Activated CD8-positive, alpha-beta memory T cell treated with anti-CD3 and anti-CD28 coated beads, Interleukin-2, amount 10 ng/mL, durations not matched to agents 7 days and 5 days (primary cell): ENCODE measurements around the gene NXPE3. TPM values are rescaled to one million over a fixed set of nuclear protein-coding genes. Genes with fewer than 3 reads are reported as not detected.
"Not testable (repeated sequence)": the region's sequence is repeated elsewhere in the genome, so short reads cannot be mapped to it uniquely, and the experiment has no call there.

Experiments
- ATAC-seq: fragments of 150-1000 bp; cut with Tn5 transposase; one replicate; pipeline ENCODE4 v1.10.0; 2021; ENCODE audit warnings: moderate library complexity
- CTCF ChIA-PET: fragments of 350-600 bp; sonication (Branson Sonifier 250); formaldehyde crosslinking; loops from one replicate; lab custom pipeline; 2021; ENCODE audit warnings: antibody characterized with exemption; lab: Charles Lee
- DNase-seq: peaks from one replicate; pipeline ENCODE4 v3.0.0-alpha.2; 2020
- H3K27ac Mint-ChIP-seq: one replicate; pipeline ENCODE4 v1.8.0; 2021; ENCODE audit warnings: mild to moderate bottlenecking, mixed read lengths
- H3K27me3 Mint-ChIP-seq: one replicate; pipeline ENCODE4 v1.8.0; 2021; ENCODE audit warnings: mixed read lengths
- H3K36me3 Mint-ChIP-seq: one replicate; pipeline ENCODE4 v1.8.0; 2021; ENCODE audit warnings: mild to moderate bottlenecking, mixed read lengths
- H3K4me1 Mint-ChIP-seq: one replicate; pipeline ENCODE4 v1.8.0; 2021; ENCODE audit warnings: mixed read lengths
- H3K4me3 Mint-ChIP-seq: one replicate; pipeline ENCODE4 v1.8.0; 2021; ENCODE audit warnings: mild to moderate bottlenecking, moderate library complexity, mixed read lengths
- H3K9me3 Mint-ChIP-seq: one replicate; pipeline ENCODE4 v1.8.0; 2022; ENCODE audit warnings: low read depth, mixed read lengths
- total RNA-seq, 2 experiments: library from RNA; stranded (reverse); gene quantifications; one replicate each; pipeline ENCODE4 v1.2.3, GENCODE V29; 2021

Gene NXPE3
- total RNA-seq, 2 experiments from 2014 or later: 19.6 to 20.4 TPM

- peaks cover 50% of the 10 kb centered on the region for H3K4me1 Mint-ChIP-seq
- ATAC-seq: no peak
- H3K36me3 Mint-ChIP-seq: peaks cover 60% of the 10 kb centered on the region
- H3K27ac Mint-ChIP-seq: peak overlapping the region; percentile 99
- CTCF ChIA-PET: interaction anchor here (1.0 to 1.6 kb wide), 4 partner anchors 39 to 377 kb away, joined by 3 to 4 read pairs (median 4); no protein-coding TSS in a partner anchor
- peak overlapping the region; percentile 96 for H3K4me3 Mint-ChIP-seq
- no peaks in the 10 kb centered on the region for H3K9me3 Mint-ChIP-seq
- no peaks in the 10 kb centered on the region for H3K27me3 Mint-ChIP-seq
- DNase-seq: no peak
Observed at GRCh38 chr3:101851850-101852714, 73.1 kb downstream of the NXPE3 start.

- no peaks in the 10 kb centered on the region for H3K9me3 Mint-ChIP-seq
- H3K4me3 Mint-ChIP-seq: peak overlapping the region; percentile 9
- ATAC-seq: no peak
- H3K27ac Mint-ChIP-seq: peak overlapping the region; percentile 31
- peaks cover 69% of the 10 kb centered on the region for H3K36me3 Mint-ChIP-seq
- H3K4me1 Mint-ChIP-seq: peaks cover 54% of the 10 kb centered on the region
- H3K27me3 Mint-ChIP-seq: no peaks in the 10 kb centered on the region
- no peak for DNase-seq
- CTCF ChIA-PET: interaction anchor here (1.0 to 1.1 kb wide), 2 partner anchors 40 to 50 kb away, joined by 3 to 4 read pairs; no protein-coding TSS in a partner anchor
Observed at GRCh38 chr3:101852983-101853840, 74.2 kb downstream of the NXPE3 start.

DNA sequence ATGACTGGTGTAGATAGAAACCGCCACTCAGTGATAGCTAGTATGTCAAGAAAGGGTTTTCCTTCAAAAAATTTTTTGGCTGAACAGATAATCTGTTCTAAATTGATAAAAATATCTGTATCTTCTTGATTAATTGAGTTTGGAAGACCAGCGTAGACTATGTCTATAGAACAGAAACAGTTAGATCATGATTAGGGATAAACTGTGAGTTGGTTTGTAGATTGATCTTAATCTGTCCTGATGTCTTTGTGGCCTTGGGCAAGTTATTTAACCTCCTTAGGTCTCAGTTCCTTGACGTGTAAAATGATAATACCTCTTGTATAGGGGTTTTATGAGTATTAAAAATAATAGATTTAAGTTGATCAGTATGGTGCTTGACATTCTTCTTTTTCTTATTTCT lies 75.0 kb downstream of the NXPE3 start:
- no peaks in the 10 kb centered on the region for H3K9me3 Mint-ChIP-seq
- no peak for DNase-seq
- no peak overlapping the region for H3K27ac Mint-ChIP-seq
- H3K4me1 Mint-ChIP-seq: peaks cover 55% of the 10 kb centered on the region
- no peak for ATAC-seq
- CTCF ChIA-PET: no interaction called here
- peaks cover 76% of the 10 kb centered on the region for H3K36me3 Mint-ChIP-seq
- no peak overlapping the region for H3K4me3 Mint-ChIP-seq
- H3K27me3 Mint-ChIP-seq: no peaks in the 10 kb centered on the region

DNA sequence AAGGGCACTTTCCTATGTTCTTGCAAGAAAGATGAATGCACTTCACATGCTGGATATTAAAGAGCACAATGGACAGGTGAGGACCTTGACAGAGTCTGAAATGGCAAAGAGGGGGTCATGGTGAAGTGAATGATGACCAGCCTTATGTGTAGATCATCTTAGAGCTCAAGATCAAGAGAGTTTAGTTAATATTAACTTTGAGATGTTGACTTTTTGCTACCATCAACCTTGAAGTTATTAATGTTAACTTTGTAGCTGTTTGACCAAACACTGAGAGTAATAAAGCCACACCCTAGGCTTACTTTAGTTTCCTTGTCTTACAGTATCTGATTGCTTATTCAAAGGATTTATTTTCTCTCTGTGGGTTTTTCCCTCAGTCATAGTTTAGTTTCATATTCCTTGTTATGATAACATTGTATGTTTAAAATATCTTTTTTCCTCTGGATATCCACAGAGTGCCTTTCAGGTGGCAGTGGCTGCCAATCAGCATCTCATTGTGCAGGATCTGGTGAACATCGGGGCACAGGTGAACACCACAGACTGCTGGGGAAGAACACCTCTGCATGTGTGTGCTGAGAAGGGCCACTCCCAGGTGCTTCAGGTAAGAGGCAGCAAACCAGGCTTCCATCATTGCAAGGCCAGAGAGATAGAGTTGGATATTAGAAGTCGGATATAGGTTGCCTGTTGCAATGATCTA lies 75.7 kb downstream of the NXPE3 start:
- Mint-ChIP-seq H3K27me3 (no peaks in the 10 kb centered on the region), H3K4me1 (peaks cover 59% of the 10 kb centered on the region), H3K36me3 (peaks cover 83% of the 10 kb centered on the region), H3K4me3 (no peak overlapping the region), H3K27ac (peak overlapping the region; percentile 20), H3K9me3 (no peaks in the 10 kb centered on the region)
- DNase-seq (no peak), ATAC-seq (no peak)
- CTCF ChIA-PET: no interaction called here

DNA sequence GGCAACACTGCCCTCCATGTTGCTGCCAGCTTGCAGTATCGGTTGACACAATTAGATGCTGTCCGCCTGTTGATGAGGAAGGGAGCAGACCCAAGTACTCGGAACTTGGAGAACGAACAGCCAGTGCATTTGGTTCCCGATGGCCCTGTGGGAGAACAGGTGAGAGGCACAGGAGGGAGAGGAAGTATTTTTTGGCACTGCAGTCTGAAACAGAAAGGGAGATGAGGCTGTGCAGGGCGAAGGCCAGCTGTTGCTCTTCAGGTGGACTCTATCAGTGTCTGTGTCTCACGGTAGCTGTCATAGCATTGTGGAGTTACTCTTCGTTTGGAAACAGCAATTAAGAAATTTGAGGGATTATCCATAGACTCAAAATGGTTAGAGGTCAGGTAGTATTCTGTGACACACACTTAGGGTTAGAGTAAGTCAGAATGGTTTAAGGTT lies 78.3 kb downstream of the NXPE3 start:
- ATAC-seq (no peak), DNase-seq (no peak)
- Mint-ChIP-seq H3K27ac (no peak overlapping the region), H3K9me3 (no peaks in the 10 kb centered on the region), H3K27me3 (no peaks in the 10 kb centered on the region), H3K4me3 (no peak overlapping the region), H3K36me3 (peaks cover 84% of the 10 kb centered on the region), H3K4me1 (peaks cover 47% of the 10 kb centered on the region)
- CTCF ChIA-PET: interaction anchor here (1.8 to 2.6 kb wide), 2 partner anchors 368 to 372 kb away, joined by 7 to 9 read pairs; no protein-coding TSS in a partner anchor

GRCh38 chr3:101858464-101859030 lies 79.5 kb downstream of the NXPE3 start:
- no peak overlapping the region for H3K27ac Mint-ChIP-seq
- no peak for ATAC-seq
- peaks cover 75% of the 10 kb centered on the region for H3K36me3 Mint-ChIP-seq
- H3K9me3 Mint-ChIP-seq: no peaks in the 10 kb centered on the region
- peaks cover 35% of the 10 kb centered on the region for H3K4me1 Mint-ChIP-seq
- CTCF ChIA-PET: interaction anchor here (2.6 kb wide), 1 partner anchor 366 kb away, joined by 9 read pairs; no protein-coding TSS in a partner anchor
- H3K27me3 Mint-ChIP-seq: no peaks in the 10 kb centered on the region
- no peak for DNase-seq
- no peak overlapping the region for H3K4me3 Mint-ChIP-seq

GRCh38 chr3:101859882-101860448 lies 81.0 kb downstream of the NXPE3 start:
- H3K36me3 Mint-ChIP-seq: peaks cover 63% of the 10 kb centered on the region
- no peaks in the 10 kb centered on the region for H3K27me3 Mint-ChIP-seq
- peaks cover 28% of the 10 kb centered on the region for H3K4me1 Mint-ChIP-seq
- H3K27ac Mint-ChIP-seq: no peak overlapping the region
- H3K4me3 Mint-ChIP-seq: no peak overlapping the region
- CTCF ChIA-PET: no interaction called here
- DNase-seq: no peak
- H3K9me3 Mint-ChIP-seq: no peaks in the 10 kb centered on the region
- ATAC-seq: no peak

GRCh38 chr3:101861212-101861788 lies 82.3 kb downstream of the NXPE3 start:
- no peak for ATAC-seq
- no peaks in the 10 kb centered on the region for H3K27me3 Mint-ChIP-seq
- H3K9me3 Mint-ChIP-seq: no peaks in the 10 kb centered on the region
- DNase-seq: no peak
- peaks cover 54% of the 10 kb centered on the region for H3K36me3 Mint-ChIP-seq
- CTCF ChIA-PET: no interaction called here
- no peak overlapping the region for H3K27ac Mint-ChIP-seq
- H3K4me3 Mint-ChIP-seq: no peak overlapping the region
- peaks cover 21% of the 10 kb centered on the region for H3K4me1 Mint-ChIP-seq

- H3K4me3 Mint-ChIP-seq: no peak overlapping the region
- no peak for ATAC-seq
- CTCF ChIA-PET: no interaction called here
- peaks cover 51% of the 10 kb centered on the region for H3K36me3 Mint-ChIP-seq
- H3K4me1 Mint-ChIP-seq: peaks cover 21% of the 10 kb centered on the region
- DNase-seq: no peak
- H3K27ac Mint-ChIP-seq: no peak overlapping the region
- no peaks in the 10 kb centered on the region for H3K9me3 Mint-ChIP-seq
- H3K27me3 Mint-ChIP-seq: no peaks in the 10 kb centered on the region
Observed at GRCh38 chr3:101861789-101862415, 82.9 kb downstream of the NXPE3 start.

GRCh38 chr3:101862416-101863165 lies 83.6 kb downstream of the NXPE3 start:
- Mint-ChIP-seq H3K27ac (no peak overlapping the region), H3K4me1 (peaks cover 16% of the 10 kb centered on the region), H3K9me3 (no peaks in the 10 kb centered on the region), H3K27me3 (no peaks in the 10 kb centered on the region), H3K36me3 (peaks cover 44% of the 10 kb centered on the region), H3K4me3 (no peak overlapping the region)
- no peak for DNase-seq
- ATAC-seq: no peak
- CTCF ChIA-PET: interaction anchor here (2.0 kb wide), 1 partner anchor 60 kb away, joined by 5 read pairs; no protein-coding TSS in a partner anchor

DNA sequence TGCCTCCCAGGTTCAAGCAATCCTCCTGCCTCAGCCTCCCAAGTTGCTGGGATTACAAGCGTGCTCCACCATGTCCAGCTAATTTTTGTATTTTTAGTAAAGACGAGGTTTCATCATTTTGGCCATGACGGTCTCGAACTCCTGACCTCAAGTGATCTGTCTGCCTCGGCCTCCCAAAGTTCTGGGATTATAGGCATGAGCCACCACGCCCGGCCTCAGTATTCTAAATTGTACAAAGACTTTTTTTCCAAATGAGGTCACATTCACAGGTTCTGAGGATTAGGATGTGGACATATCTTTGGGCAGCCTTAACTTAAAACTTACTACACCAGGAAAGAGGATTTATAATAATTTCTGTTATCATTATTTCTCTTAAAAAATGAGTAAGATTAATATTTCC lies 85.9 kb downstream of the NXPE3 start:
- CTCF ChIA-PET, H3K4me1 Mint-ChIP-seq, DNase-seq, H3K27me3 Mint-ChIP-seq, H3K4me3 Mint-ChIP-seq, ATAC-seq, H3K27ac Mint-ChIP-seq, H3K9me3 Mint-ChIP-seq: not testable (repeated sequence)
- peaks cover 25% of the 10 kb centered on the region for H3K36me3 Mint-ChIP-seq
